ENCODE measurements around the gene TACO1. TPM values are rescaled to one million over a fixed set of nuclear protein-coding genes. Genes with fewer than 3 reads are reported as not detected.

The TACO1 gene
- total and polyA plus RNA-seq, 9 of the 15 experiments (the other 6 are each of a cell fraction or from before 2014, with no cell fraction given): 10.3 to 41.6 (median 30.9) TPM

DNA sequence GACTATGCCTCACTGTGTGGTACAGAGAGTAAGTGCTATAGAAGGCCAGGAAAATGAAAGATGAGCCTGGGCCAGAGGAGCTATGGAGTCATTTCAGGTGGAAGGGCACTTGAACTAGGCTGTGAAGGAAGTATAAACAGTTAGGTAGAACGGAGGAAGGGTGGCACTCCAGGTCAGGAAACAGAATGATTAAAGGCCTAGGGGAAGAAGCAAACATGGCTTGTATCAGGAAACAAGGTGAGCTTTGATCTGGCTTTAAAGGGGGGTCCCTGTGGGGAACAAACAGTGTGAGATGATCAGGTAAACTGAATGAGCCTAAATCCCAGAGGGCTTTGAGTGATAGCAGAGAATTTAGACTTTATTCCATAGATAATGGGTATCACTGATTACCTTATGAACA, 38.4 kb downstream of the TACO1 start:
- FAIRE-seq (no peak), ATAC-seq (no peak), DNase-seq (ENCODE audit: extremely low read depth in 1 of 4, low spot score in 3 of 4) (no peak)
- ChIA-PET POLR2A (no interaction called here), CTCF (ENCODE audit: low intra/inter-chr PET ratio) (no interaction called here)
- no peak overlapping the region for H2AFZ ChIP-seq (ENCODE audit: low read depth, low read length)
- no peak overlapping the region for H3K9ac ChIP-seq (ENCODE audit: insufficient read depth in 1 of 2, low read depth in 2 of 2, low read length in 2 of 2)
- H3K9me3 ChIP-seq (replicated peaks; ENCODE audit: control insufficient read depth, insufficient read depth, low read depth, low read length): no peaks in the 10 kb centered on the region
- in situ Hi-C loops (cut with MboI): no loop called here
- H3K9me1 ChIP-seq (ENCODE audit: control insufficient read depth, insufficient read depth, low read length): no peaks in the 10 kb centered on the region
- peaks cover 3 to 13% of the 10 kb centered on the region in 2 experiments; a peak in 4 of 5 replicates for H3K4me1 ChIP-seq (replicated peaks in 1 of 2; ENCODE audit: control insufficient read depth in 2 of 2, insufficient read depth in 2 of 2, low read length in 2 of 2)
- H3K27ac ChIP-seq (ENCODE audit: extremely low read depth, low read depth, low read length): no peak overlapping the region
- no peaks in the 10 kb centered on the region for H3K27me3 ChIP-seq (ENCODE audit: control insufficient read depth in 2 of 2, insufficient read depth in 2 of 2, low read length in 2 of 2)
- H3K4me2 ChIP-seq (ENCODE audit: insufficient read depth, low read length): no peak overlapping the region
- H4K20me1 ChIP-seq (replicated peaks; ENCODE audit: control insufficient read depth, insufficient read depth, low read length): no peaks in the 10 kb centered on the region
- BruUV-seq (replicated peaks): no TSS peak
- peaks cover 26% of the 10 kb centered on the region for H3K36me3 ChIP-seq (ENCODE audit: control insufficient read depth, insufficient read depth, low read length)
- 7% methylated on average over 1 of the region's 1 CpG for WGBS (ENCODE audit: insufficient coverage, low coverage, missing lambda C conversion rate)
- no peak overlapping the region for H3K4me3 ChIP-seq
- TF ChIP-seq, protein P1, sequence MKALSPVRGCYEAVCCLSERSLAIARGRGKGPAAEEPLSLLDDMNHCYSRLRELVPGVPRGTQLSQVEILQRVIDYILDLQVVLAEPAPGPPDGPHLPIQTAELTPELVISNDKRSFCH (CRISPR knock-in tag; IDR thresholded peaks at IDR 0.05): no peak
- TF ChIP-seq, protein P1 (tag; IDR thresholded peaks at IDR 0.05): no peak
- TF ChIP-seq TCF7 (IDR thresholded peaks at IDR 0.05; ENCODE audit: borderline replicate concordance) (no peak), TGIF2 (CRISPR knock-in tag; IDR thresholded peaks at IDR 0.05) (no peak), ZNF644 (tag; IDR thresholded peaks at IDR 0.05; ENCODE audit: low read depth) (no peak), PHF8 (IDR thresholded peaks at IDR 0.05; ENCODE audit: borderline replicate concordance, low read length) (no peak), ZNF431 (CRISPR knock-in tag; IDR thresholded peaks at IDR 0.05) (no peak), SUPT5H (IDR thresholded peaks at IDR 0.05) (no peak), KDM2B (CRISPR knock-in tag; IDR thresholded peaks at IDR 0.05) (no peak)
- TF ChIP-seq, protein P2, sequence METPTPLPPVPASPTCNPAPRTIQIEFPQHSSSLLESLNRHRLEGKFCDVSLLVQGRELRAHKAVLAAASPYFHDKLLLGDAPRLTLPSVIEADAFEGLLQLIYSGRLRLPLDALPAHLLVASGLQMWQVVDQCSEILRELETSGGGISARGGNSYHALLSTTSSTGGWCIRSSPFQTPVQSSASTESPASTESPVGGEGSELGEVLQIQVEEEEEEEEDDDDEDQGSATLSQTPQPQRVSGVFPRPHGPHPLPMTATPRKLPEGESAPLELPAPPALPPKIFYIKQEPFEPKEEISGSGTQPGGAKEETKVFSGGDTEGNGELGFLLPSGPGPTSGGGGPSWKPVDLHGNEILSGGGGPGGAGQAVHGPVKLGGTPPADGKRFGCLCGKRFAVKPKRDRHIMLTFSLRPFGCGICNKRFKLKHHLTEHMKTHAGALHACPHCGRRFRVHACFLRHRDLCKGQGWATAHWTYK (CRISPR knock-in tag; IDR thresholded peaks at IDR 0.05): no peak
- intact Hi-C loops (cut with micrococcal nuclease): no loop called here
- no peaks in the 10 kb centered on the region for H3K79me2 ChIP-seq (ENCODE audit: control insufficient read depth, insufficient read depth, low read length)

All from K562 (cell line).